Measurements from ENCODE around the gene TNS4.

Gene TNS4

GRCh38 chr17:40530531-40530994 is 29.1 kb upstream of the TNS4 start:
- no peaks in the 10 kb centered on the region for H3K27me3 ChIP-seq (ENCODE audit: low read depth)
- no peaks in the 10 kb centered on the region for H3K4me1 ChIP-seq
- no peak overlapping the region for H3K4me3 ChIP-seq
- no peaks in the 10 kb centered on the region for H3K36me3 ChIP-seq (replicated peaks)
- no peaks in the 10 kb centered on the region for H3K9me3 ChIP-seq
- no peak for DNase-seq (ENCODE audit: low spot score in 2 of 2)
- in situ Hi-C loops (cut with MboI; ENCODE audit: low sequenced_read_pairs): loop anchor here (5.0 kb wide), 1 partner anchor 168 kb away; the partner anchor contains the start of gene GJD3

DNA sequence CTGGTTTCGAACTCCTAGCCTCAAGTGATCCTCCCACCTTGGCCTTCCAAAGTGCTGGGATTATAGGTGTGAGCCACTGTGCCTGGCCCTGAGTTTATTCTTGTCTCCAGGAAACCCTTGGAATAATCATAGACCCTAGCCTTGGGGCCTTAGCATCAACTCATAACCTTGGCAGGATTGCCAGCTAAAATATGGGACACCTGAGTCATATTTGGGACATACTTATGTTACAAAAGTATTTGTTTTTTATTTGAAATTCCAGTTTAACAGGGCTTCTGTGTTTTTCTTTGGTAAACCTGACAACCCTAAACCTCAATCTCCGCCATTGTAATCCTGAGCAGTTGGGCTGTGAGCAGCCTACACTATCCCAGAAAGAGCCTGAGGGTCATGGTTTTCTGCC is 28.6 kb upstream of the TNS4 start:
- Histone ChIP-seq H3K4me1 (no peaks in the 10 kb centered on the region), H3K4me3 (no peak overlapping the region), H3K9me3 (no peaks in the 10 kb centered on the region), H3K27me3 (ENCODE audit: low read depth) (no peaks in the 10 kb centered on the region), H3K36me3 (replicated peaks) (no peaks in the 10 kb centered on the region)
- DNase-seq (ENCODE audit: low spot score in 2 of 2): no peak
- in situ Hi-C loops (cut with MboI; ENCODE audit: low sequenced_read_pairs): loop anchor here (5.0 kb wide), 1 partner anchor 168 kb away; the partner anchor contains the start of gene GJD3

- peaks cover 3% of the 10 kb centered on the region for H3K4me1 ChIP-seq
- H3K9me3 ChIP-seq: no peaks in the 10 kb centered on the region
- no peaks in the 10 kb centered on the region for H3K27me3 ChIP-seq (ENCODE audit: low read depth)
- in situ Hi-C loops (cut with MboI; ENCODE audit: low sequenced_read_pairs): no loop called here
- no peak for DNase-seq (ENCODE audit: low spot score in 2 of 2)
- H3K4me3 ChIP-seq: no peak overlapping the region
- no peaks in the 10 kb centered on the region for H3K36me3 ChIP-seq (replicated peaks)
These were observed 27.4 kb upstream of the TNS4 start for GRCh38 chr17:40528692-40529417.

GRCh38 chr17:40526668-40527067 is 25.2 kb upstream of the TNS4 start:
- peaks cover 5% of the 10 kb centered on the region for H3K4me1 ChIP-seq
- H3K27me3 ChIP-seq (ENCODE audit: low read depth): no peaks in the 10 kb centered on the region
- no peaks in the 10 kb centered on the region for H3K36me3 ChIP-seq (replicated peaks)
- in situ Hi-C loops (cut with MboI; ENCODE audit: low sequenced_read_pairs): no loop called here
- no peaks in the 10 kb centered on the region for H3K9me3 ChIP-seq
- DNase-seq (ENCODE audit: low spot score in 2 of 2): no peak
- H3K4me3 ChIP-seq: no peak overlapping the region

GRCh38 chr17:40525294-40525693 is 23.9 kb upstream of the TNS4 start:
- in situ Hi-C loops (cut with MboI; ENCODE audit: low sequenced_read_pairs): no loop called here
- H3K9me3 ChIP-seq: no peaks in the 10 kb centered on the region
- peaks cover 5% of the 10 kb centered on the region for H3K4me1 ChIP-seq
- DNase-seq (ENCODE audit: low spot score in 2 of 2): no peak
- no peaks in the 10 kb centered on the region for H3K27me3 ChIP-seq (ENCODE audit: low read depth)
- H3K36me3 ChIP-seq (replicated peaks): no peaks in the 10 kb centered on the region
- H3K4me3 ChIP-seq: no peak overlapping the region

- H3K4me1 ChIP-seq: peaks cover 5% of the 10 kb centered on the region
- in situ Hi-C loops (cut with MboI; ENCODE audit: low sequenced_read_pairs): no loop called here
- H3K4me3 ChIP-seq: no peak overlapping the region
- no peaks in the 10 kb centered on the region for H3K36me3 ChIP-seq (replicated peaks)
- H3K9me3 ChIP-seq: no peaks in the 10 kb centered on the region
- peak; percentile 45 to 70 for DNase-seq (ENCODE audit: low spot score in 2 of 2)
- H3K27me3 ChIP-seq (ENCODE audit: low read depth): no peaks in the 10 kb centered on the region
These were observed 23.0 kb upstream of the TNS4 start for GRCh38 chr17:40524243-40524965.

DNA sequence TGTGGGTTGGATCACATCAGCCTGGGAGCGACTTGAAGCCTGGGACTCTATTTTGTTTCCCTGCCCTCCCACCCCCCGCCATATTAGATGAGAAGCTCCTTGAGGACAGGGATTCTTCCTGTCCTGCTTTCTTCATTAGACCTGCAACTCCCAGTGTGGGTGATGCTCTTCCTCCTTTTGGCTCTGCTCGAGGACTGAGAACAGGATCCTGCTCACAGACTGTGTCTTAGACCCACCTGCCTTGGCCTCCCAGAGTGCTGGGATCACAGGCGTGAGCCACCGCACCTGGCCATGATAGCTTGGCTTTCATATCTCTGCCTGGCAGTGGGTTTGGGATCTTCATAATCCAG is 21.5 kb upstream of the TNS4 start:
- no peak for DNase-seq (ENCODE audit: low spot score in 2 of 2)
- no peaks in the 10 kb centered on the region for H3K27me3 ChIP-seq (ENCODE audit: low read depth)
- no peaks in the 10 kb centered on the region for H3K9me3 ChIP-seq
- in situ Hi-C loops (cut with MboI; ENCODE audit: low sequenced_read_pairs): no loop called here
- no peak overlapping the region for H3K4me3 ChIP-seq
- no peaks in the 10 kb centered on the region for H3K36me3 ChIP-seq (replicated peaks)
- peaks cover 5% of the 10 kb centered on the region for H3K4me1 ChIP-seq

DNA sequence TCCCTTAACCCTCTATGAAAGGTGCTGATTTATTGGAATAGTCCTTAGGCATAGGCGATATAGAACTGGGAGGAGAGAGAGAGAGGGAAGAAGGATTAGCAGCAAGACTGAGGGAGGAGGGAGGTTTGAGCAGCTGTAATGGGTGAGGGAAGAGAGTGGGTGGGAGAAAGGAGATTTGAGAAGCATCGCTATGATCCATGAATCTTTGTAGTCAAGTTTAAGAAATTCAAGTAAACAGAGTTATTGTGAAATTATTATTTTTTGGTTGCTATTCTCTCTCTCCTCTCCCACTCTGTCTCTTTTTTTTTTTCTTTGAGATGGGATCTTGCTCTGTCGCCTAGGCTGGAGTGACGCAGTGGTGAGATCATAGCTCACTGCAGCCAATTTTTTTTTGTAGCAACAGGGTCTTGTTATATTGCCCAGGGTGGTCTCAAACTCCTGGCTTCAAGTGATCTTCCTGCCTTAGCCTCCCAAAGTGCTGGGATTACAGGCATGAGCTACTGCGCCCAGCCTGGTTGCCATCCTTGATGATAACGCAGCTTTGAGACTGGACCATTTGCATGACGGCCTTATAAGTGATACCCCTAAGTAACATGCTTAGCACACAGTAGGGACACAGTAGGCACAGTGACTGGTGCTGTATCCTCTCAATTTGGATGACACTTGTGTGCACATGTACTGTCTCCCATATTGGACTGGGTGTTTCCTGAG is 21.0 kb upstream of the TNS4 start:
- in situ Hi-C loops (cut with MboI; ENCODE audit: low sequenced_read_pairs): no loop called here

GRCh38 chr17:40520991-40521453 is 19.6 kb upstream of the TNS4 start:
- Histone ChIP-seq H3K4me1 (peaks cover 5% of the 10 kb centered on the region), H3K4me3 (no peak overlapping the region), H3K9me3 (no peaks in the 10 kb centered on the region), H3K36me3 (replicated peaks) (no peaks in the 10 kb centered on the region), H3K27me3 (ENCODE audit: low read depth) (no peaks in the 10 kb centered on the region)
- in situ Hi-C loops (cut with MboI; ENCODE audit: low sequenced_read_pairs): no loop called here
- no peak for DNase-seq (ENCODE audit: low spot score in 2 of 2)

More for the DNA sequence above, 21.0 kb upstream of the TNS4 start:
- no peak for DNase-seq (ENCODE audit: low spot score in 2 of 2)
- Histone ChIP-seq H3K9me3 (no peaks in the 10 kb centered on the region), H3K36me3 (replicated peaks) (no peaks in the 10 kb centered on the region), H3K4me3 (no peak overlapping the region), H3K4me1 (peaks cover 5% of the 10 kb centered on the region), H3K27me3 (ENCODE audit: low read depth) (no peaks in the 10 kb centered on the region)

- in situ Hi-C loops (cut with MboI; ENCODE audit: low sequenced_read_pairs): no loop called here
- Histone ChIP-seq H3K36me3 (replicated peaks) (no peaks in the 10 kb centered on the region), H3K27me3 (ENCODE audit: low read depth) (no peaks in the 10 kb centered on the region), H3K4me3 (no peak overlapping the region), H3K9me3 (no peaks in the 10 kb centered on the region), H3K4me1 (peaks cover 5% of the 10 kb centered on the region)
- DNase-seq (ENCODE audit: low spot score in 2 of 2): no peak
These were observed 17.8 kb upstream of the TNS4 start for GRCh38 chr17:40519089-40519775.

GRCh38 chr17:40518401-40519088 is 17.1 kb upstream of the TNS4 start:
- no peak for DNase-seq (ENCODE audit: low spot score in 2 of 2)
- H3K4me3 ChIP-seq: no peak overlapping the region
- no peaks in the 10 kb centered on the region for H3K27me3 ChIP-seq (ENCODE audit: low read depth)
- no peaks in the 10 kb centered on the region for H3K9me3 ChIP-seq
- H3K36me3 ChIP-seq (replicated peaks): no peaks in the 10 kb centered on the region
- in situ Hi-C loops (cut with MboI; ENCODE audit: low sequenced_read_pairs): no loop called here
- H3K4me1 ChIP-seq: no peaks in the 10 kb centered on the region

DNA sequence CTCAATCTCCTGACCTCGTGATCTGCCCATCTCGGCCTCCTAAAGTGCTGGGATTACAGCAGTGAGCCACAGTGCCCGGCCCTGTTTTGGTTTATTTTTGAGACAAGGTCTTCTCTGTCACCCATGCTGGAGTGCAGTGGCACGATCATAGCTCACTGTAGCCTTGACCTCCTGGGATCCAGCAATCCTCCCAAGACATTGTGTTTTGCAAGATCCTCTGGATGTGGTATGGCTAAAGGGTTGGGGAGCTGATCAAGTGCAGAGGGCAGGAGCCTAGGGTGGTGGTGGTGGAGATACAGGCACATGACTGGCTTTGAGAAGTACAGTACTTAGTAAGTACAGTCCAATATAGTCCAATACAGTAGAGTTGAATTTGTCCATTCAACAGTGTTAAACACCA is 16.6 kb upstream of the TNS4 start:
- Histone ChIP-seq H3K36me3 (replicated peaks) (no peaks in the 10 kb centered on the region), H3K4me3 (no peak overlapping the region), H3K9me3 (no peaks in the 10 kb centered on the region), H3K4me1 (no peaks in the 10 kb centered on the region), H3K27me3 (ENCODE audit: low read depth) (no peaks in the 10 kb centered on the region)
- DNase-seq (ENCODE audit: low spot score in 2 of 2): no peak
- in situ Hi-C loops (cut with MboI; ENCODE audit: low sequenced_read_pairs): no loop called here

- Histone ChIP-seq H3K4me1 (no peaks in the 10 kb centered on the region), H3K4me3 (no peak overlapping the region)
- DNase-seq (ENCODE audit: low spot score in 2 of 2): no peak
These were observed 15.9 kb upstream of the TNS4 start for GRCh38 chr17:40517286-40517662.

More at GRCh38 chr17:40517286-40517662, 15.9 kb upstream of the TNS4 start:
- in situ Hi-C loops (cut with MboI; ENCODE audit: low sequenced_read_pairs): no loop called here
- H3K27me3 ChIP-seq (ENCODE audit: low read depth): no peaks in the 10 kb centered on the region
- H3K36me3 ChIP-seq (replicated peaks): no peaks in the 10 kb centered on the region
- no peaks in the 10 kb centered on the region for H3K9me3 ChIP-seq
